Testis (tissue), 2 donors: Measurements from ENCODE around the gene MUC2.

ENCODE experiments used
- CTCF ChIP-seq, 3 experiments: fragments of 450-650 bp in 2 of 3; fragments of 200-600 bp in 1 of 3; sonication (generic) in 1 of 3; IDR thresholded peaks; one replicate each; pipeline ENCODE4 v1.5.1; 2016 to 2019; ENCODE audit warnings: antibody characterized with exemption in 3 of 3, mild to moderate bottlenecking in 2 of 3, moderate library complexity in 1 of 3
- POLR2A ChIP-seq: fragments of 450-650 bp; IDR thresholded peaks from one replicate; pipeline ENCODE4 v1.6.1; 2017; ENCODE audit warnings: antibody characterized with exemption, mild to moderate bottlenecking, moderate library complexity

- TF ChIP-seq CTCF (IDR thresholded peaks at IDR 0.05) (no peak), POLR2A (no peak)
Measured at GRCh38 chr11:1121813-1122663, 47.4 kb downstream of the MUC2 start.
